ENCODE results near the gene RAB1A.
"Not testable (repeated sequence)": the region's sequence is repeated elsewhere in the genome, so short reads cannot be mapped to it uniquely, and the experiment has no call there.

RAB1A gene

GRCh38 chr2:65129826-65130663, at the start of gene RAB1A:
Gene RAB1A, minus strand, starts transcription at chr2:65130106. Its CDS starts 191 bp downstream, at chr2:65129915.
- H3K36me3 ChIP-seq (ENCODE audit: control insufficient read depth, low read length), result peaks cover 20% of the 10 kb centered on the region
- peaks cover 22% of the 10 kb centered on the region for H4K20me1 ChIP-seq (ENCODE audit: control insufficient read depth, insufficient read depth, low read depth, low read length)
- peak within 1 kb of the TSS; percentile 89 for H3K4me2 ChIP-seq (ENCODE audit: low read length)
- peak within 1 kb of the TSS; percentile 95 for H3K4me3 ChIP-seq (ENCODE audit: low read length)
- no peaks in the 10 kb centered on the region for H3K27me3 ChIP-seq (ENCODE audit: control insufficient read depth, low read length)
- H3K27ac ChIP-seq (ENCODE audit: low read depth, low read length), result peak within 1 kb of the TSS; percentile 59
- H3K9me2 ChIP-seq (replicated peaks; ENCODE audit: control insufficient read depth, low read length), result no peaks in the 10 kb centered on the region
- no peak for TF ChIP-seq EZH2phosphoT487 (IDR thresholded peaks at IDR 0.05; ENCODE audit: borderline replicate concordance, low read length)
- TF ChIP-seq CTCF (IDR thresholded peaks at IDR 0.05; ENCODE audit: low read depth, low read length, poor library complexity, severe bottlenecking), result peak; percentile 35
- peaks cover 37% of the 10 kb centered on the region for H3K4me1 ChIP-seq (ENCODE audit: control insufficient read depth, low read length)
- no peaks in the 10 kb centered on the region for H3K9me3 ChIP-seq (ENCODE audit: control insufficient read depth, insufficient read depth, low read length)
- H3F3A ChIP-seq (ENCODE audit: control insufficient read depth, insufficient read depth), result peaks cover 3% of the 10 kb centered on the region
- peaks cover 49% of the 10 kb centered on the region for H3K79me2 ChIP-seq (ENCODE audit: control insufficient read depth, low read length)

DNA sequence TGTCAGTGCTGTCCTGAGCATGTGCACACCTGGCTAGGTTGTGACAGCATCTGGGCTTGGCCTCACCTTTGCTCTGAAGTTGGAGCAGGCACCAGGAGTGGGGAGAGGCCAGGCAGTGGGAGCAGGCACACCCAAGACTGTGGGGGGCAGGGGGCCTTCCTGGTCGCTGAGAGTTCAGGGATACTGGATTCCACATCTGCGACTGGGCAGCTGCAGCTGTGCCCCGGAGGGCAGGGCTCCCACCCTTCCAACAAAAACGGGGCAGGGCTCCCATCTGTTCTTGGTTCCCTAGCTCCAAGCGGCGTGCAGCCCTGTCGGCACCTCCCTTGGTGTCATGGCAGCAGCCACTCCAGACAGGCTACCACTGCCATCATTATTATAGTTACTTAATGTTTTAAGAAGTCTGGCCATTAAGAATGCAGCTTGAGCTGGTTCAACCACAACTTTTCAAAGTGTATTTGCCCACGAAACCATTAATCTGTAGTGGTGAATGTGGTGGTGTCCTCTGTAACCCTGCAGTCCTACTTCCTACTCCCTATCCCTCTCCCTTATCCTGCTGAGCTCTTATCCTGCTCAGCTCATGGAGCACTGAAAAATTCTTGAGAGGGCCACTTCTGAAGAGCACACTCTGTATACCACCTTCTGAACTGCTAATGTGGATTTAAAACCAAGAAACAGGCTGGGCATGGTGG, 48.0 kb upstream of the RAB1A start:
- Histone ChIP-seq H3K27me3 (ENCODE audit: control insufficient read depth, low read length) (no peaks in the 10 kb centered on the region), H3K4me3 (ENCODE audit: low read length) (no peak overlapping the region), H3K4me1 (ENCODE audit: control insufficient read depth, low read length) (no peaks in the 10 kb centered on the region), H3K9me2 (replicated peaks; ENCODE audit: control insufficient read depth, low read length) (no peaks in the 10 kb centered on the region), H3K27ac (ENCODE audit: low read depth, low read length) (no peak overlapping the region), H3K36me3 (ENCODE audit: control insufficient read depth, low read length) (no peaks in the 10 kb centered on the region), H3F3A (ENCODE audit: control insufficient read depth, insufficient read depth) (no peaks in the 10 kb centered on the region), H3K4me2 (ENCODE audit: low read length) (no peak overlapping the region), H3K79me2 (ENCODE audit: control insufficient read depth, low read length) (no peaks in the 10 kb centered on the region), H4K20me1 (ENCODE audit: control insufficient read depth, insufficient read depth, low read depth, low read length) (no peaks in the 10 kb centered on the region), H3K9me3 (ENCODE audit: control insufficient read depth, insufficient read depth, low read length) (no peaks in the 10 kb centered on the region)
- TF ChIP-seq EZH2phosphoT487 (IDR thresholded peaks at IDR 0.05; ENCODE audit: borderline replicate concordance, low read length) (no peak), CTCF (IDR thresholded peaks at IDR 0.05; ENCODE audit: low read depth, low read length, poor library complexity, severe bottlenecking) (no peak)

DNA sequence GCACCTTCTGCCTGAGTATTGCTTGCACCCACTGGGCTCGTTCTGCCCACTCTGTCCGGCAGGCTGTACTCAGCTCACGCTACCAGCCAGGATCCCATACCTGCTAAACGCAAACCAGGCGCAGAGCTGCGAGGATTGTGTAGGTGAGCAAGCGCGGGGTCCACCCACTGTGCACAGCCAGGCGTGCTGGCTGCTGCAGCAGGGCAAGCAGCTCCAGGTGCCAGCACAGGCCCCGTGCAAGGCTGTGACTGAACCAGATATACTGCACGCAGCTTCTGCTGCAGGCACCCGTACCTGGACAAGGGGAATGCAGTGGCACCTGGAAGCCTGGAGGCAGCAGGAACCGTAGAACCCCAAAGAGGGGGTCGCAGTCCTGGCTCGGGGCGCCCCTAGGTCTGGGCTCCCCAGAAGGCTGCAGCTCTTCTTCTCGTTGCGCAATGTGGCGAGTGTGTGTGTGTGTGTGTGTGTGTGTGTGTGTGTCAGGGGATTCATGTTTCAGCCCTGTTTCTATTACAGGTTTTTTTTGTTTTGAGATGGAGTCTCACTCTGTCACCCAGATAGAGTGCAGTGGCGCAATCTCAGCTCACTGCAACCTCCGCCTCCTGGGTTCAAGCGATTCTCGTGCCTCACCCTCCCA, 46.1 kb upstream of the RAB1A start:
- Histone ChIP-seq H3K4me1 (ENCODE audit: control insufficient read depth, low read length) (no peaks in the 10 kb centered on the region), H3K4me2 (ENCODE audit: low read length) (no peak overlapping the region)
- TF ChIP-seq CTCF (IDR thresholded peaks at IDR 0.05; ENCODE audit: low read depth, low read length, poor library complexity, severe bottlenecking) (no peak), EZH2phosphoT487 (IDR thresholded peaks at IDR 0.05; ENCODE audit: borderline replicate concordance, low read length) (no peak)

GRCh38 chr2:65174031-65174430, 44.1 kb upstream of the RAB1A start:
- not testable (repeated sequence) for H3K4me1 ChIP-seq (ENCODE audit: control insufficient read depth, low read length); H3K4me3 ChIP-seq (ENCODE audit: low read length); H3K4me2 ChIP-seq (ENCODE audit: low read length); H3K9me2 ChIP-seq (replicated peaks; ENCODE audit: control insufficient read depth, low read length); H3K27me3 ChIP-seq (ENCODE audit: control insufficient read depth, low read length); H4K20me1 ChIP-seq (ENCODE audit: control insufficient read depth, insufficient read depth, low read depth, low read length); H3K79me2 ChIP-seq (ENCODE audit: control insufficient read depth, low read length); H3K9me3 ChIP-seq (ENCODE audit: control insufficient read depth, insufficient read depth, low read length); H3K36me3 ChIP-seq (ENCODE audit: control insufficient read depth, low read length); H3K27ac ChIP-seq (ENCODE audit: low read depth, low read length); H3F3A ChIP-seq (ENCODE audit: control insufficient read depth, insufficient read depth)

More for the DNA sequence above, 46.1 kb upstream of the RAB1A start:
- Histone ChIP-seq H3K79me2 (ENCODE audit: control insufficient read depth, low read length) (no peaks in the 10 kb centered on the region), H3F3A (ENCODE audit: control insufficient read depth, insufficient read depth) (no peaks in the 10 kb centered on the region), H3K27me3 (ENCODE audit: control insufficient read depth, low read length) (no peaks in the 10 kb centered on the region), H3K36me3 (ENCODE audit: control insufficient read depth, low read length) (no peaks in the 10 kb centered on the region), H3K4me3 (ENCODE audit: low read length) (no peak overlapping the region), H3K27ac (ENCODE audit: low read depth, low read length) (no peak overlapping the region), H4K20me1 (ENCODE audit: control insufficient read depth, insufficient read depth, low read depth, low read length) (no peaks in the 10 kb centered on the region), H3K9me2 (replicated peaks; ENCODE audit: control insufficient read depth, low read length) (no peaks in the 10 kb centered on the region), H3K9me3 (ENCODE audit: control insufficient read depth, insufficient read depth, low read length) (no peaks in the 10 kb centered on the region)

Measured in DOHH2 (cell line).